HPDE6-E6E7 (cell line): ENCODE measurements around the gene RECK.
"Not testable (repeated sequence)": the region's sequence is repeated elsewhere in the genome, so short reads cannot be mapped to it uniquely, and the experiment has no call there.

Experiments
- DNase-seq: peaks from one replicate; pipeline ENCODE4 v3.0.0; 2011; ENCODE audit warnings: missing footprints; ENCODE audit errors: extremely low spot score

Gene RECK

GRCh38 chr9:36158122-36158521 lies 121.4 kb downstream of the RECK start:
- DNase-seq: no peak

- DNase-seq: no peak
Measured at GRCh38 chr9:36158917-36159316, 122.2 kb downstream of the RECK start.

GRCh38 chr9:36159509-36159908 lies 122.8 kb downstream of the RECK start:
- DNase-seq: not testable (repeated sequence)

- not testable (repeated sequence) for DNase-seq
Measured at GRCh38 chr9:36160126-36160525, 123.4 kb downstream of the RECK start.

- DNase-seq: no peak
Measured at GRCh38 chr9:36161187-36161586, 124.5 kb downstream of the RECK start.

- DNase-seq: no peak
Measured at GRCh38 chr9:36162211-36162738, 125.6 kb downstream of the RECK start.

- DNase-seq: no peak
Measured at GRCh38 chr9:36163049-36163785, 126.5 kb downstream of the RECK start.

- no peak for DNase-seq
Measured at GRCh38 chr9:36163786-36164170, 127.1 kb downstream of the RECK start.

GRCh38 chr9:36164372-36164771 lies 127.7 kb downstream of the RECK start:
- no peak for DNase-seq

- no peak for DNase-seq
Measured at GRCh38 chr9:36164989-36165388, 128.3 kb downstream of the RECK start.

- no peak for DNase-seq
Measured at GRCh38 chr9:36165826-36166167, 129.1 kb downstream of the RECK start.

GRCh38 chr9:36166168-36166927 lies 129.6 kb downstream of the RECK start:
- peak; percentile 88 for DNase-seq

GRCh38 chr9:36169166-36169565 lies 132.5 kb downstream of the RECK start, which contains the start of gene CCIN:
CCIN (plus strand) TSS chr9:36169388; CDS start chr9:36169503, 115 bp downstream.
- DNase-seq: no peak

- no peak for DNase-seq
Measured at GRCh38 chr9:36169708-36170107, 133.0 kb downstream of the RECK start.

GRCh38 chr9:36170531-36170930 lies 133.8 kb downstream of the RECK start:
- no peak for DNase-seq

GRCh38 chr9:36173861-36174260 lies 137.1 kb downstream of the RECK start:
- DNase-seq: no peak
